NOMO-1 (cell line): ENCODE measurements around the gene FOXL1.
A peak's percentile ranks its signal among the peaks of the same experiment; 100 is the strongest.

Experiments used
- DNase-seq, 2 experiments: peaks; one replicate each; lab custom pipeline; 2025; ENCODE audit not compliant: unreplicated experiment in 2 of 2; lab: John Stamatoyannopoulos, UW

The FOXL1 gene

GRCh38 chr16:86625821-86626220 lies 47.5 kb downstream of the FOXL1 start:
- no peak for DNase-seq

DNA sequence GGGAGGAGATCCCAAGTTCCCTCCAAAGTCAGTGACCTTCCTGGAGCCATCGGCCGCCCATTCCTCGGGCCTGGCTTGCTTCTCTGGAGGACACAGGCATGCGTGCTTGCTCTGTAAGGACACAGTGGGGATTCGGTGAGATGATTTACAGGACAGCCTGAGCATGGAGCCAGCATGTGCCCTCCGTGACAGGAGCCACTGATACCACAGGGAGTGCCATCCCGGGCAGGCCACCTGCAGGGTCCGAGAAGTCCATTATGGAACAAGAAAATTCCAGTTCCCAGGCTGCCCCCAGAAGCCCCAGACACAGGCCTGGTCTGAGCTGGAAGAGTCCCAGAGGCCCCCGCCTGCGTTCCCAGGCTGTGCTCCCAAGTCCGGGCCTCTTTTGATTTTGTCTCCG lies 47.9 kb downstream of the FOXL1 start:
- DNase-seq, result no peak

GRCh38 chr16:86626966-86627365 lies 48.6 kb downstream of the FOXL1 start:
- DNase-seq, result no peak

DNA sequence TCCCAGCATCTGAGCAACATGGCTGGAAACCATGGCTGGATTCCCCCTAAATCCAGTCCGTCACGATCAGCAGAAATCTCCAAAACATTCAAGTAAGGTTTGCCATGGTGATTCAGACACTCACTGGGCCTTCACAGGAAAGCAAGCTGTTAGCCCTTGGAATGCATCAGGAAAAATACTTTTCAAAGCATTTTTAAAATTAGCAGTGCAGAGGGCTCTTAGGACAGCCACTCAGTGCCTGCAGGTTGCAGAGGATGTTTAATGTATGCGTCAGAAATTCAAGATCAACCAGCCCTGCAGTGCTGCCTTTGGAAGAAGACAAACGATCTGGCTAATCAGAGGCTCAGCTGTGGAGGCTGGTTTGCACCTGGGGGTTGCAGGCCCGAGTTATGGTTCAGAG lies 50.3 kb downstream of the FOXL1 start:
- DNase-seq, result no peak

DNA sequence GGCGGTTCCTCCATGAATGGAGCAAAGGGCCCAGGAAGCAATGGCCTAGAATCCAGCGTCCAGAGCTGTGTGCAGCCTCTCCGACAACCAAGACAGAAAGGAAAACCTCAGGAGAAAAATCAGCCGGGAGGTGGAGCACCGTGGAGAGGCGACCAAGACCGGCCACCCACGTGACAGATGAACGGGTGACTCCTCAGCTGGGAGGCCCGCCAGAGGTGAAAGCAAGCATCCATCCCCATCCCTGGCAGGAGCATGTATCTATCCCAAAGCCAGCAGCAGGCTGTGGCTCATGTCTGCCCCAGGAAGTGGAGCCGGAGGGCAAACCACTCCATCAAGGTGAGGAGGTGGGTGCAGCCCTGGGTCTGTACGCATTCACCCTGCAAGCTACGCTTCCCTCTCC lies 52.1 kb downstream of the FOXL1 start:
- no peak for DNase-seq

GRCh38 chr16:86631444-86631843 lies 53.1 kb downstream of the FOXL1 start:
- DNase-seq, result peak in 1 of 2 experiments; percentile 9
